CD8-positive, alpha-beta memory T cell (primary cell): ENCODE data around the gene LGR6. TPM values are rescaled to one million over a fixed set of nuclear protein-coding genes. Genes with fewer than 3 reads are reported as not detected.
"Not testable (repeated sequence)": the region's sequence is repeated elsewhere in the genome, so short reads cannot be mapped to it uniquely, and the experiment has no call there.

Source experiments
- CTCF ChIA-PET: fragments of 350-600 bp; sonication (Branson Sonifier 250); formaldehyde crosslinking; loops from one replicate; lab custom pipeline; 2021; ENCODE audit warnings: antibody characterized with exemption; lab: Charles Lee
- POLR2A ChIA-PET: fragments of 350-600 bp; sonication (Branson Sonifier 250); formaldehyde crosslinking; loops from one replicate; lab custom pipeline; 2021; ENCODE audit warnings: antibody characterized with exemption; lab: Charles Lee
- DNase-seq, 5 donors: peaks; one replicate each; pipeline versions ENCODE4 v3.0.0 to v3.0.0-alpha.2; 2020 to 2022; ENCODE audit warnings: mixed read lengths in 1 of 5
- H3K27ac ChIP-seq: one replicate; pipeline ENCODE4 v1.7.0; 2013; ENCODE audit warnings: low read depth, mild to moderate bottlenecking, low read length, moderate library complexity
- H3K27me3 ChIP-seq: 2 replicates; pipeline ENCODE4 v1.7.0; 2013; ENCODE audit warnings: low read length, mild to moderate bottlenecking; ENCODE audit not compliant: insufficient read depth, poor library complexity, severe bottlenecking
- H3K36me3 ChIP-seq: 2 replicates; pipeline ENCODE4 v1.7.0; 2013; ENCODE audit warnings: mild to moderate bottlenecking, low read length, moderate library complexity; ENCODE audit not compliant: insufficient read depth
- H3K4me1 ChIP-seq: 2 replicates; pipeline ENCODE4 v1.7.0; 2013; ENCODE audit warnings: mild to moderate bottlenecking, low read length, moderate library complexity; ENCODE audit not compliant: insufficient read depth
- H3K4me3 ChIP-seq: 2 replicates; pipeline ENCODE4 v1.7.0; 2013; ENCODE audit warnings: mild to moderate bottlenecking, low read length
- H3K9me3 ChIP-seq: 2 replicates; pipeline ENCODE4 v1.7.0; 2013; ENCODE audit warnings: mild to moderate bottlenecking, low read length
- H3K27ac Mint-ChIP-seq, 8 donors: one replicate each; pipeline ENCODE4 v1.8.0; 2020 to 2021; ENCODE audit warnings: mixed read lengths in 8 of 8, mild to moderate bottlenecking in 6 of 8, inconsistent platforms in 3 of 8, moderate library complexity in 3 of 8
- H3K27me3 Mint-ChIP-seq, 2 donors: one replicate each; pipeline ENCODE4 v1.8.0; 2020 to 2021; ENCODE audit warnings: mixed read lengths in 2 of 2, mild to moderate bottlenecking in 1 of 2, moderate library complexity in 1 of 2
- H3K36me3 Mint-ChIP-seq, 3 donors: one replicate each; pipeline ENCODE4 v1.8.0; 2020 to 2021; ENCODE audit warnings: mixed read lengths in 3 of 3, inconsistent platforms in 1 of 3, mild to moderate bottlenecking in 1 of 3
- H3K4me1 Mint-ChIP-seq, 3 donors: one replicate each; pipeline ENCODE4 v1.8.0; 2020 to 2021; ENCODE audit warnings: mixed read lengths in 3 of 3, inconsistent platforms in 1 of 3, mild to moderate bottlenecking in 1 of 3
- H3K4me3 Mint-ChIP-seq, 7 donors: one replicate each; pipeline ENCODE4 v1.8.0; 2020 to 2021; ENCODE audit warnings: mixed read lengths in 7 of 7, mild to moderate bottlenecking in 6 of 7, moderate library complexity in 4 of 7, inconsistent platforms in 2 of 7
- H3K9me3 Mint-ChIP-seq, 5 donors: one replicate each; pipeline ENCODE4 v1.8.0; 2020 to 2022; ENCODE audit warnings: mixed read lengths in 5 of 5, mild to moderate bottlenecking in 3 of 5, moderate library complexity in 2 of 5, inconsistent platforms in 1 of 5
- polyA plus RNA-seq: library from polyadenylated mRNA; unstranded; fragments of 300-500 nt; fragmentation: Illumina TruSeq; gene quantifications from one replicate; pipeline ENCODE4 v1.2.3, GENCODE V29; 2021
- total RNA-seq, 2 experiments: library from RNA; stranded (reverse); gene quantifications; one replicate each; pipeline ENCODE4 v1.2.3, GENCODE V29; 2021

The LGR6 gene
- total and polyA plus RNA-seq, 3 experiments from 2014 or later: 0.40 to 3.1 (median 0.53) TPM

- no peaks in the 10 kb centered on the region for H3K36me3 ChIP-seq
- H3K27ac ChIP-seq: no peak overlapping the region
- H3K27me3 Mint-ChIP-seq: peaks cover 16 to 18% of the 10 kb centered on the region in 2 donors
- CTCF ChIA-PET: interaction anchor here (1.2 kb wide), 1 partner anchor 14 kb away, joined by 3 read pairs; no protein-coding TSS in a partner anchor
- H3K4me1 Mint-ChIP-seq: peaks cover 0 to 7% (median 7%) of the 10 kb centered on the region in 3 donors
- H3K27me3 ChIP-seq: peaks cover 4% of the 10 kb centered on the region
- peak overlapping the region in 1 of 8 donors; percentile 74 for H3K27ac Mint-ChIP-seq
- no peak for DNase-seq
- peaks cover 0 to 5% (median 0%) of the 10 kb centered on the region in 3 donors for H3K36me3 Mint-ChIP-seq
- no peak overlapping the region for H3K4me3 ChIP-seq
- H3K9me3 Mint-ChIP-seq: no peaks in the 10 kb centered on the region
- no peaks in the 10 kb centered on the region for H3K9me3 ChIP-seq
- POLR2A ChIA-PET: no interaction called here
- no peak overlapping the region for H3K4me3 Mint-ChIP-seq
- no peaks in the 10 kb centered on the region for H3K4me1 ChIP-seq
Observed at GRCh38 chr1:202250982-202251381, 57.4 kb downstream of the LGR6 start.

- H3K9me3 ChIP-seq: no peaks in the 10 kb centered on the region
- no peak overlapping the region for H3K27ac ChIP-seq
- ChIA-PET POLR2A (no interaction called here), CTCF (interaction anchor here (1.2 kb wide), 1 partner anchor 15 kb away, joined by 3 read pairs; no protein-coding TSS in a partner anchor)
- peaks cover 0 to 5% (median 0%) of the 10 kb centered on the region in 3 donors for H3K36me3 Mint-ChIP-seq
- H3K4me1 Mint-ChIP-seq: peaks cover 0 to 7% (median 7%) of the 10 kb centered on the region in 3 donors
- H3K9me3 Mint-ChIP-seq: no peaks in the 10 kb centered on the region
- H3K27me3 Mint-ChIP-seq: peaks cover 16 to 18% of the 10 kb centered on the region in 2 donors
- DNase-seq: no peak
- H3K4me1 ChIP-seq: no peaks in the 10 kb centered on the region
- H3K27me3 ChIP-seq: peaks cover 4% of the 10 kb centered on the region
- no peak overlapping the region for H3K4me3 ChIP-seq
- H3K36me3 ChIP-seq: no peaks in the 10 kb centered on the region
- H3K4me3 Mint-ChIP-seq: no peak overlapping the region
- peak overlapping the region in 1 of 8 donors; percentile 75 for H3K27ac Mint-ChIP-seq
Observed at GRCh38 chr1:202251424-202252256, 58.0 kb downstream of the LGR6 start.

GRCh38 chr1:202252271-202252670 lies 58.7 kb downstream of the LGR6 start:
- Mint-ChIP-seq H3K36me3 (peaks cover 0 to 5% (median 0%) of the 10 kb centered on the region in 3 donors), H3K9me3 (no peaks in the 10 kb centered on the region), H3K27ac (peak overlapping the region in 1 of 8 donors; percentile 75), H3K4me1 (peaks cover 0 to 7% (median 7%) of the 10 kb centered on the region in 3 donors), H3K4me3 (no peak overlapping the region), H3K27me3 (peaks cover 16 to 18% of the 10 kb centered on the region in 2 donors)
- Histone ChIP-seq H3K4me1 (no peaks in the 10 kb centered on the region), H3K4me3 (no peak overlapping the region), H3K36me3 (no peaks in the 10 kb centered on the region), H3K27ac (no peak overlapping the region), H3K9me3 (no peaks in the 10 kb centered on the region), H3K27me3 (peaks cover 4% of the 10 kb centered on the region)
- no peak for DNase-seq
- ChIA-PET POLR2A (no interaction called here), CTCF (no interaction called here)

- Mint-ChIP-seq H3K9me3 (peaks cover 0 to 2% (median 0%) of the 10 kb centered on the region in 5 donors), H3K4me1 (peaks cover 0 to 7% (median 7%) of the 10 kb centered on the region in 3 donors), H3K27me3 (peaks cover 16 to 18% of the 10 kb centered on the region in 2 donors), H3K4me3 (no peak overlapping the region), H3K36me3 (peaks cover 0 to 1% (median 0%) of the 10 kb centered on the region in 3 donors), H3K27ac (peak overlapping the region in 1 of 8 donors; percentile 70)
- no peak for DNase-seq
- no peaks in the 10 kb centered on the region for H3K36me3 ChIP-seq
- H3K27ac ChIP-seq: no peak overlapping the region
- no peaks in the 10 kb centered on the region for H3K4me1 ChIP-seq
- no peaks in the 10 kb centered on the region for H3K9me3 ChIP-seq
- ChIA-PET POLR2A (no interaction called here), CTCF (interaction anchor here (1.1 kb wide), 1 partner anchor 17 kb away, joined by 3 read pairs; no protein-coding TSS in a partner anchor)
- H3K4me3 ChIP-seq: no peak overlapping the region
- peaks cover 4% of the 10 kb centered on the region for H3K27me3 ChIP-seq
Observed at GRCh38 chr1:202254454-202255252, 61.1 kb downstream of the LGR6 start.

GRCh38 chr1:202255343-202255742 lies 61.7 kb downstream of the LGR6 start:
- Mint-ChIP-seq H3K27me3 (peaks cover 17 to 18% of the 10 kb centered on the region in 2 donors), H3K27ac (peak overlapping the region in 1 of 8 donors; percentile 1), H3K4me3 (no peak overlapping the region), H3K36me3 (peaks cover 0 to 1% (median 0%) of the 10 kb centered on the region in 3 donors), H3K4me1 (peaks cover 0 to 7% (median 7%) of the 10 kb centered on the region in 3 donors), H3K9me3 (peaks cover 0 to 2% (median 0%) of the 10 kb centered on the region in 5 donors)
- H3K9me3 ChIP-seq: no peaks in the 10 kb centered on the region
- ChIA-PET POLR2A (no interaction called here), CTCF (interaction anchor here (1.1 kb wide), 1 partner anchor 18 kb away, joined by 3 read pairs; no protein-coding TSS in a partner anchor)
- H3K4me3 ChIP-seq: no peak overlapping the region
- H3K27me3 ChIP-seq: peaks cover 4% of the 10 kb centered on the region
- no peaks in the 10 kb centered on the region for H3K4me1 ChIP-seq
- no peak overlapping the region for H3K27ac ChIP-seq
- DNase-seq: no peak
- H3K36me3 ChIP-seq: no peaks in the 10 kb centered on the region

GRCh38 chr1:202259705-202260104 lies 66.1 kb downstream of the LGR6 start:
- CTCF ChIA-PET: no interaction called here
- Mint-ChIP-seq H3K4me1 (peaks cover 0 to 4% (median 3%) of the 10 kb centered on the region in 3 donors), H3K36me3 (no peaks in the 10 kb centered on the region), H3K27ac (peak overlapping the region in 2 of 8 donors; percentile 52 to 59), H3K9me3 (peaks cover 0 to 2% (median 0%) of the 10 kb centered on the region in 5 donors), H3K4me3 (peak overlapping the region in 1 of 7 donors; percentile 73), H3K27me3 (peaks cover 18 to 26% of the 10 kb centered on the region in 2 donors)
- POLR2A ChIA-PET: interaction anchor here (0.5 kb wide), 1 partner anchor 1728 kb away, joined by 3 read pairs; no protein-coding TSS in a partner anchor
- DNase-seq: no peak
- Histone ChIP-seq H3K36me3 (no peaks in the 10 kb centered on the region), H3K4me1 (no peaks in the 10 kb centered on the region), H3K4me3 (no peak overlapping the region), H3K9me3 (no peaks in the 10 kb centered on the region), H3K27me3 (peaks cover 4% of the 10 kb centered on the region), H3K27ac (no peak overlapping the region)

- H3K27me3 ChIP-seq, H3K4me1 ChIP-seq, H3K27ac ChIP-seq, DNase-seq, H3K9me3 Mint-ChIP-seq, H3K9me3 ChIP-seq, H3K4me3 ChIP-seq, H3K36me3 Mint-ChIP-seq, H3K4me1 Mint-ChIP-seq, H3K4me3 Mint-ChIP-seq, H3K27ac Mint-ChIP-seq, H3K36me3 ChIP-seq, POLR2A ChIA-PET: not testable (repeated sequence)
- H3K27me3 Mint-ChIP-seq: peaks cover 26 to 30% of the 10 kb centered on the region in 2 donors
- CTCF ChIA-PET: interaction anchor here (0.9 kb wide), 1 partner anchor 13 kb away, joined by 3 read pairs; no protein-coding TSS in a partner anchor
Observed at GRCh38 chr1:202261209-202261958, 67.8 kb downstream of the LGR6 start.
